ENCODE data around the gene RIOX2.

- TF ChIP-seq TAF1 (IDR thresholded peaks at IDR 0.05; ENCODE audit: borderline replicate concordance, insufficient read depth, low read length) (no peak), POLR2AphosphoS5 (IDR thresholded peaks at IDR 0.05; ENCODE audit: low read depth, low read length) (no peak), REST (IDR thresholded peaks at IDR 0.05; ENCODE audit: insufficient read depth in 1 of 2, low read depth in 2 of 2, low read length in 2 of 2) (no peak)
Observed at GRCh38 chr3:98010194-98010882, 38.1 kb upstream of the RIOX2 start.

Data from PFSK-1 (cell line).